ENCODE data around the gene AGBL4. TPM values are rescaled to one million over a fixed set of nuclear protein-coding genes. Genes with fewer than 3 reads are reported as not detected.

AGBL4 gene
- total RNA-seq, 4 donors from 2014 or later = not detected

DNA sequence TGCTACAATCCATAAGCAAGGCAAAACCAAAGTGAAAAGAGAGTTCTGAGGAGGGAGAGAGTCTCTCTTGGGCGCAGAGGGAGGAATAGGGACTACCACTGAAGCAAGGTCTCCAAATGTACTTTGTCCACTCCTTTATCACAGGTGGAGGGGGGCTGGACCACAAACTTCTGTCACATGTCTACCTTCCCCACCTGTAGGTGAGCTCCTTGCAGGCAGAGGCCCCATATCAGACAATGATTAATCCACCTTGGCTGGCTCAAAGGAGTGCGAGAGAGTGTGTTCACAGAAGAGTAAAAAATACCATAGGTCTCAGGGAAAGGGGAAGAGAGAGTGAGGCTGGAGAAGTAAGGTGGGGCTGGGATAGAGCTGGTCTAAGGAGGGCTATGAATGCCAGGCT, 1251.5 kb downstream of the AGBL4 start:
- 73 to 81% methylated on average over 2 of the region's 2 CpGs for WGBS, 2 donors
- Histone ChIP-seq H3K4me1 (peaks cover 5 to 61% (median 8%) of the 10 kb centered on the region in 3 donors), H3K4me3 (no peak overlapping the region), H3K27ac (no peak overlapping the region), H3K36me3 (no peaks in the 10 kb centered on the region), H3K9me3 (no peaks in the 10 kb centered on the region), H3K27me3 (peaks cover 0 to 18% (median 0%) of the 10 kb centered on the region in 4 donors)
- TF ChIP-seq POLR2A (IDR thresholded peaks at IDR 0.05) = no peak
- TF ChIP-seq, protein P1, sequence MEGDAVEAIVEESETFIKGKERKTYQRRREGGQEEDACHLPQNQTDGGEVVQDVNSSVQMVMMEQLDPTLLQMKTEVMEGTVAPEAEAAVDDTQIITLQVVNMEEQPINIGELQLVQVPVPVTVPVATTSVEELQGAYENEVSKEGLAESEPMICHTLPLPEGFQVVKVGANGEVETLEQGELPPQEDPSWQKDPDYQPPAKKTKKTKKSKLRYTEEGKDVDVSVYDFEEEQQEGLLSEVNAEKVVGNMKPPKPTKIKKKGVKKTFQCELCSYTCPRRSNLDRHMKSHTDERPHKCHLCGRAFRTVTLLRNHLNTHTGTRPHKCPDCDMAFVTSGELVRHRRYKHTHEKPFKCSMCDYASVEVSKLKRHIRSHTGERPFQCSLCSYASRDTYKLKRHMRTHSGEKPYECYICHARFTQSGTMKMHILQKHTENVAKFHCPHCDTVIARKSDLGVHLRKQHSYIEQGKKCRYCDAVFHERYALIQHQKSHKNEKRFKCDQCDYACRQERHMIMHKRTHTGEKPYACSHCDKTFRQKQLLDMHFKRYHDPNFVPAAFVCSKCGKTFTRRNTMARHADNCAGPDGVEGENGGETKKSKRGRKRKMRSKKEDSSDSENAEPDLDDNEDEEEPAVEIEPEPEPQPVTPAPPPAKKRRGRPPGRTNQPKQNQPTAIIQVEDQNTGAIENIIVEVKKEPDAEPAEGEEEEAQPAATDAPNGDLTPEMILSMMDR (IDR thresholded peaks at IDR 0.05) = no peak
- DNase-seq = no peak
- intact Hi-C loops (cut with DNase I) = no loop called here

DNA sequence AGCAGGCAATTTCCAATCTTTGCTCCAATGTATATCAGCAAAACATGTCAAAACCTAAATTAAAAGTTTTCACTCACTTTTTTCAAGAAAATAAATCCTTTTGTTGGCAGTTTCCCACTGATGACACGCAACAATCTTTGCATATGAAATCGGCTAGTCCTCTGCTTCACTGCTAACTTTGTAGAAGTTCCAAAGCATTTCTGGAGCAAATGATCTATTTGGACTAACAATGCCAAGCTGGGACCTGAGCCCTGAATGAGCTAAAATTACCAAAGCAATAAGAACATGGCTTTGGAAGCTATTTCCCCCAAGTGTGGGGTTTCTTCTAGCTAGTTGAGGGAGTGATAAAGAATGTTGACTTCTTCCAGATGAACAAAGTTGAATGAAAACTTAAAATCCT, 1252.2 kb downstream of the AGBL4 start:
- intact Hi-C loops (cut with DNase I) = no loop called here
- no peak overlapping the region for H3K4me3 ChIP-seq
- no peaks in the 10 kb centered on the region for H3K36me3 ChIP-seq
- no peak for DNase-seq
- H3K9me3 ChIP-seq = no peaks in the 10 kb centered on the region
- H3K4me1 ChIP-seq = peaks cover 5 to 55% (median 7%) of the 10 kb centered on the region in 3 donors
- WGBS, 2 donors = 44 to 62% methylated on average over 2 of the region's 2 CpGs
- H3K27ac ChIP-seq = no peak overlapping the region
- TF ChIP-seq, protein P1 (IDR thresholded peaks at IDR 0.05) = no peak
- no peak for TF ChIP-seq POLR2A (IDR thresholded peaks at IDR 0.05)
- peaks cover 0 to 12% (median 0%) of the 10 kb centered on the region in 4 donors for H3K27me3 ChIP-seq

DNA sequence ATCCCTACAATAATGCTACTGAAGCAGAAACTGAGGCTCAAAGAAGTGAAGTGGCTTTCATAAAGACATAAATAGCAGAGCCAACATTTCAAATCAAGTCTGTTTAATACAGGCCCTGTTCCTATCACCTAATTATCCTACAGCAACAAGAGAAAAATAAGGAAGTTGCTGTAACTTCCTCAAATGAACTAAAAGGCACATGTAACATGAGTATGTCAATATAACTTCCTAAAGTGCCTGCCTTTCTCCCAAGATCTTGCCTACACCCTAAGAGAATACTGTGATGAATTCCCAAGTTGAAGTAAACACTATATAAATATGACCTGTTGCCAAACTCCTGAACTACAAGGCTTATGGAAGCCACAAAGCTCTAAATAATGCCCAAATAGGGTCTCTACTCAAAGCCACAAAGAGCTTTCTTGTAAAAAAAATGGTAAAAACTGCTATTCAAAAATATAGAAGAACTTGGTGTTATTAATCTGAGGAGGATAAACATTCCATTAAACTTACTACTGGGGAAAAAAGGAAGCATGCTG, 1255.7 kb downstream of the AGBL4 start:
- Histone ChIP-seq H3K9me3 (no peaks in the 10 kb centered on the region), H3K4me3 (no peak overlapping the region), H3K27me3 (no peaks in the 10 kb centered on the region), H3K4me1 (peaks cover 0 to 27% (median 7%) of the 10 kb centered on the region in 3 donors), H3K36me3 (no peaks in the 10 kb centered on the region), H3K27ac (no peak overlapping the region)
- no peak for TF ChIP-seq POLR2A (IDR thresholded peaks at IDR 0.05)
- TF ChIP-seq, protein P1 (IDR thresholded peaks at IDR 0.05) = no peak
- intact Hi-C loops (cut with DNase I) = no loop called here
- no peak for DNase-seq

DNA sequence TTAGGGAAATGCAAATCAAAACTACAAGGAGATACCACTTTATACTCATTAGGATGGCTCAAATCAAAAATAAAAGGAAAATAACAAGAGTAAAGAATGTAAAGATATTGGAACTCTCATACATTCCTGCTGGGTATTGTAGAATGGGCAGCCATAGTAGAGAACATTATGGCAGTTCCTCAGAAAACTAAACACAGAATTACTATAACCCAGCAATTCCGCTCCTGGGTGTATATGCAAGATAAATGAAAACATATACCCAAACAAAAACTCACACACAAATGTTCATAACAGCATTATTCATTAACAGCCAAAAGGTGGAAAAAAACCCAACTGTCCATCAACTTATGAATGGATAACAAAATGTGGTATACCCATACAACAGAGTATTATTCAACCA, 1258.4 kb downstream of the AGBL4 start:
- no peaks in the 10 kb centered on the region for H3K9me3 ChIP-seq
- no peaks in the 10 kb centered on the region for H3K36me3 ChIP-seq
- WGBS, 2 donors = 78 to 88% methylated on average over 1 of the region's 1 CpG
- TF ChIP-seq POLR2A (IDR thresholded peaks at IDR 0.05) = no peak
- TF ChIP-seq, protein P1 (IDR thresholded peaks at IDR 0.05) = no peak
- no peaks in the 10 kb centered on the region for H3K27me3 ChIP-seq
- DNase-seq = no peak
- intact Hi-C loops (cut with DNase I) = no loop called here
- peaks cover 0 to 14% (median 3%) of the 10 kb centered on the region in 3 donors for H3K4me1 ChIP-seq
- no peak overlapping the region for H3K27ac ChIP-seq
- no peak overlapping the region for H3K4me3 ChIP-seq

DNA sequence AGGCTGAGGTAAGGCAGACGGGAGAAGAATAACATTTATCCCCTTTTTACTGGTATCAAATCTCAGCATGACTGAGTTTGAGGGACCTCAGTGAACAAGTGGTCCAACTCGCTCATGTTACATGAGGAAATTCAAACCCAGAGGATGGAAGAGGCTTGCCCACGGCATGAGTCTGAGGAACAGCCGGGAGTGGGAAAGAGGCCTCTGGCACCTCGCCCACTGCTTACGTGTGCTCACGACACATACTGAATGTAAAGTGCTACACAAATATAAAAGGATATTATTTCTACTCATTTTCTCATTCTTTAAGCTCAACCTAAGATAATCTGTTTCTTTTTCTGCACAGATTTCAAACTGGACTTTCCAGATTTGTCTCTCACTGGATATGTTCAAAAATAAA, 1261.8 kb downstream of the AGBL4 start:
- TF ChIP-seq POLR2A (IDR thresholded peaks at IDR 0.05) = no peak
- TF ChIP-seq, protein P1 (IDR thresholded peaks at IDR 0.05) = no peak
- H3K27me3 ChIP-seq = no peaks in the 10 kb centered on the region
- no peak overlapping the region for H3K27ac ChIP-seq
- H3K4me3 ChIP-seq = no peak overlapping the region
- WGBS, 2 donors = 76 to 97% methylated on average over 7 of the region's 7 CpGs
- H3K4me1 ChIP-seq = peaks cover 0 to 9% (median 0%) of the 10 kb centered on the region in 3 donors
- H3K9me3 ChIP-seq = no peaks in the 10 kb centered on the region
- DNase-seq = no peak
- H3K36me3 ChIP-seq = peaks cover 0 to 20% (median 0%) of the 10 kb centered on the region in 3 donors
- intact Hi-C loops (cut with DNase I) = no loop called here
